GM10248 (cell line): ENCODE data around the gene ZNF662.
A peak's percentile ranks its signal among the peaks of the same experiment; 100 is the strongest.

ENCODE experiments used
- CTCF ChIA-PET: fragments of 300-600 bp; sonication (Branson Sonifier 250); formaldehyde crosslinking; extraction: SDS; loops from one replicate; lab custom pipeline; 2021; ENCODE audit warnings: antibody characterized with exemption; lab: Yijun Ruan, JAX
- POLR2A ChIA-PET: fragments of 350-650 bp; sonication (Branson Sonifier 250); formaldehyde crosslinking; extraction: SDS; loops from one replicate; lab custom pipeline; 2020; ENCODE audit warnings: antibody characterized with exemption; lab: Yijun Ruan, JAX
- DNase-seq: peaks from one replicate; pipeline ENCODE4 v3.0.0; 2012; ENCODE audit errors: extremely low spot score
- CTCF ChIP-seq: IDR thresholded peaks from 2 replicates; pipeline ENCODE4 v1.5.1; 2012; ENCODE audit warnings: mild to moderate bottlenecking, low read depth; ENCODE audit errors: extremely low read depth, missing control alignments, control extremely low read depth

The ZNF662 gene

GRCh38 chr3:42946050-42946449 lies 40.1 kb downstream of the ZNF662 start:
- POLR2A ChIA-PET = no interaction called here
- no peak for DNase-seq
- CTCF ChIA-PET = no interaction called here
- no peak for TF ChIP-seq CTCF

GRCh38 chr3:42957573-42957972 lies 51.6 kb downstream of the ZNF662 start:
- ChIA-PET POLR2A (no interaction called here), CTCF (no interaction called here)
- DNase-seq = no peak
- no peak for TF ChIP-seq CTCF

- no peak for TF ChIP-seq CTCF
- DNase-seq = no peak
- ChIA-PET CTCF (interaction anchor here (1.0 to 1.2 kb wide), 2 partner anchors 13 to 543 kb away, joined by 3 to 7 read pairs; no protein-coding TSS in a partner anchor), POLR2A (no interaction called here)
These were observed 54.3 kb downstream of the ZNF662 start for GRCh38 chr3:42960282-42960681.

GRCh38 chr3:42960786-42961185 lies 54.8 kb downstream of the ZNF662 start:
- CTCF ChIA-PET = interaction anchor here (1.0 to 1.6 kb wide), 5 partner anchors 13 to 543 kb away, joined by 3 to 8 read pairs (median 3); no protein-coding TSS in a partner anchor
- TF ChIP-seq CTCF = no peak
- POLR2A ChIA-PET = no interaction called here
- no peak for DNase-seq

- DNase-seq = no peak
- POLR2A ChIA-PET = no interaction called here
- peak; percentile 30 for TF ChIP-seq CTCF
- CTCF ChIA-PET = interaction anchor here (0.8 to 2.1 kb wide), 21 partner anchors 8 to 542 kb away, joined by 3 to 8 read pairs (median 4); partner anchors contain the start of gene GASK1A
These were observed 55.7 kb downstream of the ZNF662 start for GRCh38 chr3:42961633-42962032.

DNA sequence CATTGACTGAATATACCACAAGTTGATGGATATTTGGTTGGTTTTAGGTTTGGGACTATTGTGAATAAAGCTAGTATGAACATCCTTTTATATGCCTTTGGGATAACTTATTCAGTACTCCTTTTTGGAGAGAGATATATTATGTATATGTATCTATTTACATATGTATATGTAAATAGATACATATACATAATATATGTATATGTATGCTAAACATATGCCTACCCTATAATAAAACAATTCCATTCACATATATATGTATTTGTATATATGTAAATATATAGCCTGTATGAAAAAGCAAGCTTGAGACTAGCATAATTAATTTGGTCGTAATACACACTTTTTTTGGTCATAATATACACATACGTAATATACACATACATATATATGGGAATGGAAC lies 57.3 kb downstream of the ZNF662 start:
- no peak for TF ChIP-seq CTCF
- ChIA-PET CTCF (interaction anchor here (1.5 to 2.1 kb wide), 2 partner anchors 10 to 415 kb away, joined by 3 to 6 read pairs; no protein-coding TSS in a partner anchor), POLR2A (no interaction called here)
- DNase-seq = no peak
